ENCODE measurements around the gene INS.
"Not testable (repeated sequence)": the region's sequence is repeated elsewhere in the genome, so short reads cannot be mapped to it uniquely, and the experiment has no call there.

The INS gene

DNA sequence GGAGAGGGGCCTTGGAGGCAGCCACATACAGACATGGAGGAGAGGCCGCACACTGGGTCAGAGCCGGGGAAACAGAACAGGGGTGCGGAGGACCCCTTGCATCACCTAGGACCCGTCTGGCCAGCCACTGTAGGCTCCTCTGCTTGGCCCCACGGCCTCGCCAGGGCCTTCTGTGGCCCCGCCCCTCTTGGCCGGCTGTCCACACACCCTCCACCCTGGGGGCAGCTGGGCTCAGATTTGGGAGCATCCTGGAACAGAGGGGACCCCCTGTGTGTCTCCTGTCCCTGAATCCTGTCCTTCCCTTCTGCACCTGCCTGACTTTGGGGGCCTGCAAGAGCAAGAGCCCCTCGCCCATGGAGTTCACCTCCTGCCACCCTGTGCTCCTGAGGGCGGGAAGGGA lies 18.5 kb upstream of the INS start:
- Histone ChIP-seq H3K4me3 (ENCODE audit: low read depth, low read length) (no peak overlapping the region), H3K36me3 (replicated peaks) (no peaks in the 10 kb centered on the region), H3K27me3 (replicated peaks) (no peaks in the 10 kb centered on the region), H3K27ac (no peak overlapping the region)
- in situ Hi-C loops (cut with HindIII; ENCODE audit: low pct_ligation_motif_present, low sequenced_read_pairs): no loop called here
- TF ChIP-seq, protein P1, sequence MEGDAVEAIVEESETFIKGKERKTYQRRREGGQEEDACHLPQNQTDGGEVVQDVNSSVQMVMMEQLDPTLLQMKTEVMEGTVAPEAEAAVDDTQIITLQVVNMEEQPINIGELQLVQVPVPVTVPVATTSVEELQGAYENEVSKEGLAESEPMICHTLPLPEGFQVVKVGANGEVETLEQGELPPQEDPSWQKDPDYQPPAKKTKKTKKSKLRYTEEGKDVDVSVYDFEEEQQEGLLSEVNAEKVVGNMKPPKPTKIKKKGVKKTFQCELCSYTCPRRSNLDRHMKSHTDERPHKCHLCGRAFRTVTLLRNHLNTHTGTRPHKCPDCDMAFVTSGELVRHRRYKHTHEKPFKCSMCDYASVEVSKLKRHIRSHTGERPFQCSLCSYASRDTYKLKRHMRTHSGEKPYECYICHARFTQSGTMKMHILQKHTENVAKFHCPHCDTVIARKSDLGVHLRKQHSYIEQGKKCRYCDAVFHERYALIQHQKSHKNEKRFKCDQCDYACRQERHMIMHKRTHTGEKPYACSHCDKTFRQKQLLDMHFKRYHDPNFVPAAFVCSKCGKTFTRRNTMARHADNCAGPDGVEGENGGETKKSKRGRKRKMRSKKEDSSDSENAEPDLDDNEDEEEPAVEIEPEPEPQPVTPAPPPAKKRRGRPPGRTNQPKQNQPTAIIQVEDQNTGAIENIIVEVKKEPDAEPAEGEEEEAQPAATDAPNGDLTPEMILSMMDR (IDR thresholded peaks at IDR 0.05; ENCODE audit: low read depth, low read length, missing control alignments): no peak
- no peak for DNase-seq

DNA sequence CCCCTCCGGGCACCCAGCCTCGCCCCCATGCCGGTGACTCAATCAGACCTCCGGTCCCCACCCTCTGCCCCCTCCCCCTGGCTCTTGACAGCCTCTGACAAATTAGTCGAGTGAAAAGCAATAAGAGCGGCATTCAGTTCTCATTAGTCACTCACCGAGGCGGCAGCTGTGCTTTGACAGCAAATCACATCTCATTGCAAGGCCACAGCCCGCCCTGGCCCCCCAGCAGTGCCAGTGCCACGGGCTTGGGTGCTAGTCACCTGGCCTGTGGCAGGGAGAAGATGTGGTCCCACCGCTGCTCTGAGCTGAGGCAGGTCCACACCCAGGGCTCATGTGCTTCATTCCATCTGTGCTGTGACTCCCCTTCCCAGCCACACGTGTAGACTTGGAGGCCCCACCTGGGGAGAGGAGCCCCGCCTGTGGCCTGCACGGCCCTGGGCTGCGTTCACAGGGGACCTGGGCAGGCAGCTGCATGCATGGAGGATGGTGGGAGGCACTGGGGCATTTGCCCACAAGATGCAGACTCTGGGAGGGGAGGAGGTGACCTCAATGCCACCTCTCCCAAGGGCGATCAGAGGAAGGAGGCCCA lies 18.0 kb upstream of the INS start:
- no peaks in the 10 kb centered on the region for H3K27me3 ChIP-seq (replicated peaks)
- in situ Hi-C loops (cut with HindIII; ENCODE audit: low pct_ligation_motif_present, low sequenced_read_pairs): no loop called here
- DNase-seq: peak; percentile 23
- no peaks in the 10 kb centered on the region for H3K36me3 ChIP-seq (replicated peaks)
- TF ChIP-seq, protein P1 (IDR thresholded peaks at IDR 0.05; ENCODE audit: low read depth, low read length, missing control alignments): no peak
- H3K4me3 ChIP-seq (ENCODE audit: low read depth, low read length): no peak overlapping the region
- no peak overlapping the region for H3K27ac ChIP-seq

DNA sequence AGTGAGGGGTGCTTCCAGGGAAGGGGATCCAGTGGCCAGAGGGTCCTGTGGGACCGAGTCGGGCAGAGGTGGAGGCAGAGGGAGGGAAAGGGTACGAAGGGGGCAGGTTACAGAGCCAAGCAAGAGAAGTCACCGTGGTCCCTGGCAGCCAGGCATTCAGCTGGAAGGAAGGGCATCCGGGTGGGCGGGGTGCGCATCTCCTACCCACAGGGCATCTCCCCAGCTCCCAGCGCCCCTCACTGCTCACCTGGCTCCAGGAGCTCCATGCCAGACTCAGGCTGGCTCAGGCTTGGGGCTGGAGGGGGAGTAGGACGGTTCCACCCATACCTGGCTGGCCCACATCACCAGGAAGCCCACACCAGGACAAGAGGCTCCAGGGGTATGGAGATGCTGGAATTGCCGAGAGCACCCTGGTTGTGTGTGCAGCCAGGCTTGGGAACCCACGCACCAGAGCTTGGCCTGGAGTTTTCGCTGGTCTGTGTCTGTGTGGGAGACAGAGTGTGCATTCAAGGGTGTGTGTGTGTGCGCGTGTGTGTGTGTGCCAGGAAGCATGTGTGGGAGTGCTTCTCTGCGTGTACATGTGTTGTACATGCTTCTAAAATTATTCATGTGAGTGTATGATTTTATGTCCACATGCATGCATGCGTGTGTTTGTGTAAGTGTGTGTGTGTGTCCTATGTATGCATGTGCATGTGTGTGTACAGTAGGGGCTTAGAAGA lies 17.2 kb upstream of the INS start:
- DNase-seq; H3K27ac ChIP-seq; H3K4me3 ChIP-seq (ENCODE audit: low read depth, low read length); in situ Hi-C loops (cut with HindIII; ENCODE audit: low pct_ligation_motif_present, low sequenced_read_pairs); H3K36me3 ChIP-seq (replicated peaks); H3K27me3 ChIP-seq (replicated peaks): not testable (repeated sequence)

DNA sequence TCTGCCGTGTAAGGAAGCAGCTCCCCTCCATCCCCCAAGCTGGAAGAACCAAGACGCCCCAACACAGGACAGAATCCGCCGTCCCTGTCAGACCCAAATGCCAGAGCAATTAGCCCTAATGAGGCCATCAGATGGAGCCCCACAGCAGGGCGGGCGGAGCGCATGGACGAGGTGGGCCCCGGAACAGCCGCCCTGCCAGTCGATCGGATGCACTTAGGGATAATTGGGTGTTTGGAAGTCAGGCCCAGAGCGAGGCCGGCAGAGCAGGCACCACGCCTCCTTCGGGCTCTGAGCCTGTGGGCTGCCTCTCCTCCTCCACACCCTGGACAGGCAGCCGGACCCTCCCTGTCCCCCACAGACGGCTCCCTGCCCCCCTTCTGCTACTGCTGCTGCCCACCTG lies 16.1 kb upstream of the INS start:
- H3K4me3 ChIP-seq (ENCODE audit: low read depth, low read length): no peak overlapping the region
- H3K27me3 ChIP-seq (replicated peaks): no peaks in the 10 kb centered on the region
- H3K36me3 ChIP-seq (replicated peaks): no peaks in the 10 kb centered on the region
- TF ChIP-seq, protein P1 (IDR thresholded peaks at IDR 0.05; ENCODE audit: low read depth, low read length, missing control alignments): no peak
- H3K27ac ChIP-seq: no peak overlapping the region
- in situ Hi-C loops (cut with HindIII; ENCODE audit: low pct_ligation_motif_present, low sequenced_read_pairs): no loop called here
- DNase-seq: no peak

DNA sequence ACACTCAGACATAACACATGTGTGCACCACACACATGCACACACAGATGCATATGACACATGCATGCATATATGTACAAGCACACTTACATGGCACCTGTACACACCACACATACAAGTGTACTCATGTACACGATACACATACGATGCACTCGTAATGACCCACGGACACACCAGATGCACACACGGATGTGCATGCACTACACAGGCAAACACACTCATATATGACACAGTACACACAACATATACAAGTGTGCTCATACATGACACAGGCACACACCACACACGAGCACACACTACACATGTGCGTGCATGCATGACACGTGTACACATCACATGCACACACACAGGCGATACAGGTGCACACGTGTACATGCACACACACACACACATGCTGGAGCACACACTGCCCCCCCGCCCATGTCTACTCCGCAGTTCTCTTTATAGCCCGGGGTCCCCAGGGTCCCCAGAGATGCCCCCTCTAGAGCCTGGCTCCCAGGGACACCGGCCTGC lies 15.4 kb upstream of the INS start:
- Histone ChIP-seq H3K4me3 (ENCODE audit: low read depth, low read length) (no peak overlapping the region), H3K27ac (no peak overlapping the region), H3K36me3 (replicated peaks) (no peaks in the 10 kb centered on the region), H3K27me3 (replicated peaks) (no peaks in the 10 kb centered on the region)
- DNase-seq: no peak
- TF ChIP-seq, protein P1 (IDR thresholded peaks at IDR 0.05; ENCODE audit: low read depth, low read length, missing control alignments): no peak
- in situ Hi-C loops (cut with HindIII; ENCODE audit: low pct_ligation_motif_present, low sequenced_read_pairs): no loop called here

DNA sequence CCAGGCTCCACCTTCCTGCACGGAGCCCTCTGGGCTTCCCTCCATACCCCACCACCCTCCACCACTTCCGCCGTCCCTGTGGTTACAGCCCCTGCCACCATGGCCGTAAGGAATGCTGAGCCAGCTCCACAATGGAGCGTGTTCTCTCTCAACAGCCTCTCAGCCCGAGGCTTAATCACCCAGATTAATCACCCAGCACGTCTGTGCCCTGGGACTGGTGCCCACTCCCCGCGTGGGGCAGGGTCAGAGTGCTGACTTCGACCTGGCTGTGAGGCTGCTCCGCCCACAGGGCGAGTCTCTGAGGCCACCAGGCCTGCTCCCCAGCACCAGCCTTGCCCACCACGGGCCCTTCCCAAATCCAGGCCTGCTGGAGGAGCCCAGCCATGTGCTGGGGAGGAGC lies 14.7 kb upstream of the INS start:
- Histone ChIP-seq H3K27me3 (replicated peaks) (no peaks in the 10 kb centered on the region), H3K27ac (no peak overlapping the region)
- in situ Hi-C loops (cut with HindIII; ENCODE audit: low pct_ligation_motif_present, low sequenced_read_pairs): no loop called here

More for the DNA sequence above, 14.7 kb upstream of the INS start:
- no peak for DNase-seq
- TF ChIP-seq, protein P1 (IDR thresholded peaks at IDR 0.05; ENCODE audit: low read depth, low read length, missing control alignments): no peak
- Histone ChIP-seq H3K36me3 (replicated peaks) (no peaks in the 10 kb centered on the region), H3K4me3 (ENCODE audit: low read depth, low read length) (no peak overlapping the region)

Measured in brain microvascular endothelial cell (primary cell).